Endothelial cell of umbilical vein (primary cell): Measurements from ENCODE around the gene TJP3. TPM values are rescaled to one million over a fixed set of nuclear protein-coding genes. Genes with fewer than 3 reads are reported as not detected.

Experiments used
- BruUV-seq: library from RNA; stranded (reverse); fragments of 400-500 nt; replicated peaks from 2 replicates; lab custom pipeline; 2021; lab: Mats Ljungman, UMichigan
- CTCF ChIA-PET: fragments of 300-600, 350-600 bp; sonication (Branson Sonifier 250); formaldehyde crosslinking; loops from one replicate; lab custom pipeline; 2021; ENCODE audit warnings: antibody characterized with exemption, inconsistent platforms; lab: Charles Lee
- POLR2A ChIA-PET: fragments of 300-600, 350-600 bp; sonication (Branson Sonifier 250); formaldehyde crosslinking; loops from one replicate; lab custom pipeline; 2021; ENCODE audit warnings: antibody characterized with exemption, inconsistent platforms; lab: Charles Lee
- DNase-seq: peaks from one replicate; pipeline ENCODE4 v3.0.0-alpha.2; 2011; ENCODE audit warnings: low read depth, low spot score
- FAIRE-seq: peaks from 2 replicates; lab custom pipeline; 2011; peaks lifted over from hg19 to GRCh38; lab: Jason Lieb, UNC
- H2AFZ ChIP-seq: 2 replicates; pipeline ENCODE4 v1.6.0; 2012; ENCODE audit warnings: low read depth, low read length, control low read depth, inconsistent platforms
- H3K27ac ChIP-seq: 2 replicates; pipeline ENCODE4 v1.5.1; 2011; ENCODE audit warnings: low read depth, mild to moderate bottlenecking, control low read depth, low read length, moderate library complexity; ENCODE audit not compliant: insufficient read depth
- H3K27me3 ChIP-seq, 2 experiments: 2 replicates each; pipeline versions ENCODE4 v1.6.0 to v1.6.1; 2011; ENCODE audit warnings: low read length in 2 of 2, mixed read lengths in 1 of 2; ENCODE audit not compliant: control insufficient read depth in 2 of 2, insufficient read depth in 2 of 2
- H3K36me3 ChIP-seq, 2 experiments: 2 replicates in 1 of 2; 3 replicates in 1 of 2; pipeline ENCODE4 v1.5.1; 2011; ENCODE audit warnings: low read length in 2 of 2, mild to moderate bottlenecking in 1 of 2, moderate library complexity in 1 of 2; ENCODE audit not compliant: control insufficient read depth in 2 of 2, insufficient read depth in 2 of 2; ENCODE audit errors: extremely low read depth in 1 of 2
- H3K4me1 ChIP-seq: 3 replicates; pipeline ENCODE4 v1.5.1; 2011; ENCODE audit warnings: mild to moderate bottlenecking, low read length; ENCODE audit not compliant: control insufficient read depth, insufficient read depth; ENCODE audit errors: extremely low read depth
- H3K4me2 ChIP-seq: 2 replicates; pipeline ENCODE4 v1.6.1; 2011; ENCODE audit warnings: low read length, control low read depth, mixed read lengths; ENCODE audit not compliant: insufficient read depth
- H3K4me3 ChIP-seq, 3 experiments: fragments of 200-600 bp in 1 of 3; sonication (generic), shearing (Covaris generic) in 1 of 3; replicated peaks in 1 of 3; 2 replicates each; pipeline ENCODE4 v1.5.1; 2011 to 2016; ENCODE audit warnings: control low read depth in 3 of 3, low read length in 3 of 3, mild to moderate bottlenecking in 2 of 3, inconsistent platforms in 1 of 3, low read depth in 1 of 3, moderate library complexity in 1 of 3; ENCODE audit not compliant: insufficient read depth in 1 of 3
- H3K79me2 ChIP-seq: 2 replicates; pipeline ENCODE4 v1.6.0; 2012; ENCODE audit warnings: low read length, inconsistent platforms; ENCODE audit not compliant: control insufficient read depth, insufficient read depth
- H3K9ac ChIP-seq: replicated peaks from 2 replicates; pipeline ENCODE3; 2011; ENCODE audit warnings: low read length, control low read depth; ENCODE audit not compliant: insufficient read depth; ENCODE audit errors: extremely low read depth
- H3K9me1 ChIP-seq: replicated peaks from 3 replicates; pipeline ENCODE4 v1.6.0; 2011; ENCODE audit warnings: mild to moderate bottlenecking, low read length; ENCODE audit not compliant: control insufficient read depth, insufficient read depth; ENCODE audit errors: extremely low read depth
- H3K9me3 ChIP-seq: replicated peaks from 2 replicates; pipeline ENCODE4 v1.5.1; 2012; ENCODE audit warnings: low read length, inconsistent platforms; ENCODE audit not compliant: control insufficient read depth, insufficient read depth
- H4K20me1 ChIP-seq: replicated peaks from 2 replicates; pipeline ENCODE3; 2011; ENCODE audit warnings: mild to moderate bottlenecking, low read length; ENCODE audit not compliant: control insufficient read depth, insufficient read depth; ENCODE audit errors: extremely low read depth
- EZH2 ChIP-seq: IDR thresholded peaks from 2 replicates; pipeline ENCODE4 v1.6.1; 2012; ENCODE audit warnings: borderline replicate concordance, low read depth, mild to moderate bottlenecking, moderate library complexity, low read length, inconsistent platforms; ENCODE audit not compliant: severe bottlenecking
- FOS ChIP-seq: IDR thresholded peaks from 2 replicates; pipeline ENCODE4 v1.6.1; 2011; ENCODE audit warnings: mild to moderate bottlenecking, low read length, moderate library complexity, borderline replicate concordance; ENCODE audit not compliant: insufficient read depth
- GATA2 ChIP-seq: IDR thresholded peaks from 2 replicates; pipeline ENCODE4 v1.7.0; 2011; ENCODE audit warnings: low read depth, mild to moderate bottlenecking, moderate library complexity, mixed read lengths, low read length; ENCODE audit not compliant: insufficient read length, insufficient read depth
- JUN ChIP-seq: IDR thresholded peaks from 2 replicates; pipeline ENCODE4 v1.6.1; 2011; ENCODE audit warnings: borderline replicate concordance, low read depth; ENCODE audit not compliant: insufficient read length, insufficient read depth
- MAX ChIP-seq: IDR thresholded peaks from 2 replicates; pipeline ENCODE4 v1.6.1; 2011; ENCODE audit not compliant: insufficient read depth, insufficient read length
- MYC ChIP-seq: IDR thresholded peaks from one replicate; pipeline ENCODE4 v1.6.1; 2011; ENCODE audit warnings: mild to moderate bottlenecking, low read depth, low read length
- POLR2A ChIP-seq: IDR thresholded peaks from 2 replicates; pipeline ENCODE4 v1.6.1; 2012; ENCODE audit warnings: low read depth, mild to moderate bottlenecking, control low read depth, low read length
- POLR2AphosphoS5 ChIP-seq: IDR thresholded peaks from 2 replicates; pipeline ENCODE4 v1.6.1; 2012; ENCODE audit warnings: low read depth, mild to moderate bottlenecking, control low read depth, low read length, moderate library complexity; ENCODE audit not compliant: insufficient read depth
- dilution Hi-C: fragments of 300-500 bp; cut with MboI; formaldehyde crosslinking; loops from one replicate; pipeline ENCODE4 v1.15.0; 2019; ENCODE audit warnings: low sequenced_read_pairs; ENCODE audit not compliant: extremely low pct_ligation_motif_present
- intact Hi-C: fragments of 100-400 bp; cut with micrococcal nuclease; formaldehyde crosslinking; loops from one replicate; pipeline ENCODE4 v1.10.0; 2022
- polyA plus RNA-seq, 4 experiments: library from polyadenylated mRNA; depleted of rRNA in 3 of 4; stranded (reverse) in 3 of 4; unstranded in 1 of 4; fragments of >200 nt; gene quantifications; 2 replicates each; pipeline versions ENCODE4 v1.2.1 to v1.2.3, GENCODE V29; 2011 to 2012; ENCODE audit warnings: missing spikeins in 1 of 4
- total RNA-seq: library from RNA; stranded (reverse); gene quantifications from 2 replicates; pipeline ENCODE4 v1.2.3, GENCODE V29; 2021
- TF ChIP-seq, protein P1 (sequence below), 2 donors: IDR thresholded peaks; 1 replicate in 1 of 2; 2 replicates in 1 of 2; pipeline ENCODE4 v1.5.1; 2011; ENCODE audit warnings: low read length in 2 of 2, mild to moderate bottlenecking in 2 of 2, moderate library complexity in 2 of 2, control low read depth in 1 of 2, inconsistent platforms in 1 of 2, low read depth in 1 of 2; ENCODE audit not compliant: insufficient read depth in 1 of 2; ENCODE audit errors: extremely low read depth in 1 of 2

TJP3 gene
- total and polyA plus RNA-seq, 2 donors (not counting 3 experiments of a cell fraction or from before 2014, with no cell fraction given) = 0.10 TPM; not detected in 1

DNA sequence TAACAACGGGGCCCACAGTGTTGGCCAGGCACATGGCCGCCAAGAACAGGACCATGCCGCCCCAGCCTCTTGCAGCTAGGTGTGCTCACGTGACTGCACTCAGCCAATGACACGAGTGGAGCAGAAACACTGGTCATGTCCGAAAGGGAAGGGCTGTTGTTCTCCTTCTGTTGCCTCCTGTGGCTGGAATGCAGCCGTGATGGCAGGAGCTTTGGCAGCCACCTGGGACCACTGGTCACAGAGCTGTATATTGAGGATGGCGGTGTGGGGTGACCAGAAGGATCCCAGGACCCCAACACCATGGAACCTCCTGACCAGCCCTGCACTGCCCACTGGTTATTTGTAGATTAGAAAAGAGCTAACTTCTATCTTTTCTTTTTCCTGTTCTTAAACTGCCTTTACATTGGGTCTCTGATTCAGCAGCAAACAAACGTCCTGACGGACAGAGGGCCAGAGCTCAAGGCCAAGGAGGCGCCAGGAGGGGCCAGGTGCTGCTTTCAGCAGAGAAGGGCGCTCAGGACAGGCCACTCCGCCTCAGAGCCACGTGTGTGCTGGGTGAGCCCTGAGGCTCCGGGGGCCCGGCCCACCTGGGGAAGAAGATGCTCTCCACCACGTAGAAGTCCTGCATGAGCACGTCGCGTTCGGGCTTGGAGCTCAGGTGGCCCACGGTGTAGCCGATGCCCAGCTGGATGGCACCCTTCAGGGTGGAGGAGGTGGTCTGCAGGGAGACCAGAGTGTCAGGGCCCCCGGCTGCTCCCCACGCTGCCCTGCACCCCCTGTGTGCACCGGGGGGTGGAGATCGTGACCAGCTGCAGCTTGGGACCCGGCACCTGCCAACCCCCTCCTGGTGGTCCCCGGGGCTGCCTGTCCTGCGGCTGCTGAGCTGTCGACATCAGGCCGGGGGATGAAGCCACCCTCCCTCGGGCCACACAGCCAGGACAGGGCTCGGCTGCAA lies 46.6 kb upstream of the TJP3 start:
- no peak overlapping the region for H3K27ac ChIP-seq
- H3K4me2 ChIP-seq = no peak overlapping the region
- no peaks in the 10 kb centered on the region for H4K20me1 ChIP-seq
- no peaks in the 10 kb centered on the region for H3K9me1 ChIP-seq
- CTCF ChIA-PET = interaction anchor here (0.7 to 1.3 kb wide), 3 partner anchors 31 to 160 kb away, joined by 3 to 9 read pairs (median 5); partner anchors contain the start of gene PIP5K1C
- H3K36me3 ChIP-seq = peaks cover 0 to 52% of the 10 kb centered on the region in 2 experiments
- DNase-seq (no peak), FAIRE-seq (no peak)
- POLR2A ChIA-PET = no interaction called here
- no peaks in the 10 kb centered on the region for H3K4me1 ChIP-seq
- dilution Hi-C loops = no loop called here
- no peaks in the 10 kb centered on the region for H3K9me3 ChIP-seq
- BruUV-seq = no TSS peak
- H3K9ac ChIP-seq = no peak overlapping the region
- intact Hi-C loops = no loop called here
- H2AFZ ChIP-seq = no peak overlapping the region
- H3K27me3 ChIP-seq = no peaks in the 10 kb centered on the region
- no peaks in the 10 kb centered on the region for H3K79me2 ChIP-seq
- H3K4me3 ChIP-seq = no peak overlapping the region
- TF ChIP-seq POLR2AphosphoS5 = no peak
- no peak for TF ChIP-seq GATA2
- TF ChIP-seq, protein P1, sequence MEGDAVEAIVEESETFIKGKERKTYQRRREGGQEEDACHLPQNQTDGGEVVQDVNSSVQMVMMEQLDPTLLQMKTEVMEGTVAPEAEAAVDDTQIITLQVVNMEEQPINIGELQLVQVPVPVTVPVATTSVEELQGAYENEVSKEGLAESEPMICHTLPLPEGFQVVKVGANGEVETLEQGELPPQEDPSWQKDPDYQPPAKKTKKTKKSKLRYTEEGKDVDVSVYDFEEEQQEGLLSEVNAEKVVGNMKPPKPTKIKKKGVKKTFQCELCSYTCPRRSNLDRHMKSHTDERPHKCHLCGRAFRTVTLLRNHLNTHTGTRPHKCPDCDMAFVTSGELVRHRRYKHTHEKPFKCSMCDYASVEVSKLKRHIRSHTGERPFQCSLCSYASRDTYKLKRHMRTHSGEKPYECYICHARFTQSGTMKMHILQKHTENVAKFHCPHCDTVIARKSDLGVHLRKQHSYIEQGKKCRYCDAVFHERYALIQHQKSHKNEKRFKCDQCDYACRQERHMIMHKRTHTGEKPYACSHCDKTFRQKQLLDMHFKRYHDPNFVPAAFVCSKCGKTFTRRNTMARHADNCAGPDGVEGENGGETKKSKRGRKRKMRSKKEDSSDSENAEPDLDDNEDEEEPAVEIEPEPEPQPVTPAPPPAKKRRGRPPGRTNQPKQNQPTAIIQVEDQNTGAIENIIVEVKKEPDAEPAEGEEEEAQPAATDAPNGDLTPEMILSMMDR (IDR thresholded peaks at IDR 0.05; ENCODE audit: extremely low read depth in 1 of 2, insufficient read depth in 1 of 2, low read depth in 1 of 2, low read length in 2 of 2) = no peak
- no peak for TF ChIP-seq POLR2A
- TF ChIP-seq FOS = no peak
- no peak for TF ChIP-seq MAX
- TF ChIP-seq EZH2 = no peak
- TF ChIP-seq JUN = no peak
- no peak for TF ChIP-seq MYC
